HG02588 (cell line): ENCODE results near the gene NUFIP1.
"Not testable (repeated sequence)": the region's sequence is repeated elsewhere in the genome, so short reads cannot be mapped to it uniquely, and the experiment has no call there.

Experiments used
- ATAC-seq: cut with Tn5 transposase; IDR thresholded peaks from one replicate; pipeline ENCODE4 v1.9.1; 2021; ENCODE audit warnings: mild to moderate bottlenecking, moderate library complexity; ENCODE audit not compliant: unreplicated experiment

Gene NUFIP1

GRCh38 chr13:44989071-44989889, at the start of gene NUFIP1, which contains the start of gene GPALPP1:
NUFIP1 (minus strand) TSS chr13:44989471; CDS start chr13:44989436, 35 bp downstream.
GPALPP1 (plus strand) TSS chr13:44989538; CDS start chr13:44989655, 117 bp downstream.
- peak; percentile 98 for ATAC-seq

GRCh38 chr13:45036206-45036605, 46.9 kb upstream of the NUFIP1 start:
- ATAC-seq, result no peak

GRCh38 chr13:45034342-45034741, 45.1 kb upstream of the NUFIP1 start:
- no peak for ATAC-seq

DNA sequence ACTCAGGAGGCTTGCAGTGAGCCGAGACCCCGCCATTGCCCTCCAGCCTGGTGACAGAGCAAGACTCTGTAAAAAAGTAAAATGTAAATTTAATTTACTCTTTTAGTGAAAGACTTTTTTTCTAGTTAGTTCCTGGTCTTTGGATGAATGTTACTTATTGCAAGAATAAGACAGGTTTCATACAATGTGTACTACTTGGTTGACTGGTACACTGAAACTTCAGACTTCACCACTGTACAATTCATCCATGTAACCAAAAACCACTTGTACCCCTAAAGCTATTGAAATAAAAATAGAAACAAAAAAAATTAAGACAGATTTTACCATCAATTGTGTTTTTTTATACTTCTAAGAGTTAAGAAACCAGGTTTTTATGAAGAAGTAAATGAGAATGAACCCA, 35.6 kb upstream of the NUFIP1 start:
- no peak for ATAC-seq

DNA sequence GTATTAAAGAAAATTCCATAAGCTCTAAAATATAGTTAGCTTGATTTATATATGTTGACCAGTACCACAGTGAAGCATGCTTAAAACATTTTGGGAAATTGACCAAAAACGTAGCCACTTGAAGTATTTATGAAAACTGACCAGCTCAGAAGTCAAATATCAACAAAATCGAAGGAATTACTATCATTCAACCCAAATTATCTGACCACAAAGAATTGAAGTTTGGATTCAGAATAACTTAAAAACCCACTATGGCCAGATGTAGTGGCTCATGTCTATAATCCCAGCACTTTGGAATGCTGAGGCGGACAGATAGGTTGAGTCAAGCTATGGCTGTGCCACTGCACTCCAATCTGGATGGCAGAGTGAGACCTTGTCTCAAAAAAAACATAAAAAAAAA, 32.0 kb upstream of the NUFIP1 start:
- ATAC-seq, result no peak

- not testable (repeated sequence) for ATAC-seq
Observed at GRCh38 chr13:45019981-45020380, 30.7 kb upstream of the NUFIP1 start.

GRCh38 chr13:45016792-45017425, 27.6 kb upstream of the NUFIP1 start:
- no peak for ATAC-seq

DNA sequence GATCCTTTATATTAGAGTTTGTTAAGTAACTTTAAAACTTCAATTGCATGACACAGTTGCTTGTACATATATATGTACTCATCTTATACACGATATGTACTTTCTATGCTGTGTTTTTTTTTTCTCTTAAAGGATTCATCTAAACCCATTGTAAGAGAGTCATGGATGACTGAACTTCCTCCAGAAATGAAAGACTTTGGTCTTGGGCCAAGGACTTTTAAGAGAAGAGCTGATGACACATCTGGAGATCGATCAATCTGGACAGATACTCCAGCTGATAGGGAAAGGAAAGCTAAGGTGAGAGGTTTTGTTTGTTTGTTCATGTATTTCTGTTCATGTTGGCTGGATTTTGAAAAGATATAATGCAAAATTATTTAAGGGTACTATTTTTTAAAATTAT, 26.0 kb upstream of the NUFIP1 start:
- no peak for ATAC-seq

GRCh38 chr13:45011198-45011597, 21.9 kb upstream of the NUFIP1 start:
- ATAC-seq, result no peak

DNA sequence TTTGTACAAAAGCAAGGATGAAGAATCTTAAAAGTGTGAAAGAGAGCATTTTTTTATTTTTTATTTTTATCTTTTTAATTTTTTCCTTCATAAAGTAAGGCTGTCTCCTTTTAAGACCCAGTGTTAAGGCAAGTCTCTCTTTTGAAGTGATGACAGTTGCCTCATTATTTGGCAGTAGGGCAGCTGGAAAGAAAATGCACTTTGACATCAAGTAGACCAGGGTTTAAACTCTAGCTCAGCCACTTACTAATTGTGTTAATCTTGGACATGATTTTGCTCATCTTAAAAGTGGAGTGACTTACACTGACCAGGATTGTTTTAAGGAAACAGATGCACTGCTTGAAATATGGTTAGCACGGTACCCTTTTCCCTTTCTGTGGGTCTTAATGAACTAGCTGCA, 18.6 kb upstream of the NUFIP1 start:
- ATAC-seq, result no peak

- ATAC-seq, result no peak
Observed at GRCh38 chr13:45007225-45007624, 18.0 kb upstream of the NUFIP1 start.

- no peak for ATAC-seq
Observed at GRCh38 chr13:45004096-45004495, 14.8 kb upstream of the NUFIP1 start.

DNA sequence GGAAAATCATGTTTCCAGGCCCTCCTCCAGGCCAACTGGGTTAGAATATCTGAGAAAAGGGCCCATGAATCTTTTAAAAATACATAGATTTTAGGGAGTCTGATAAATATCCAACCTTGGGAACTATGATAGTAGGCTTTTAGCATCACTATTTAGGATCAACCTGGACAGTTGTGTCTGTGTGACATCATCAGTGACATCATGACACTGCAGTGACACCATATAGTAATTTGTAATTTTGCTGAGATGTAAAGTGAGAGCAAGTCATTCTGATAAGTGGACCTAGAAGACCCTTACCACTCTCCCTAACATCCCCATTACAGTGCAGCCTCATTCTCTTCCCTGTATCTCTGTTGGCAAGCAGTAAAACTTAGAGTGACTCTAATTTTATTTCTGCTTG, 14.1 kb upstream of the NUFIP1 start:
- ATAC-seq, result no peak

DNA sequence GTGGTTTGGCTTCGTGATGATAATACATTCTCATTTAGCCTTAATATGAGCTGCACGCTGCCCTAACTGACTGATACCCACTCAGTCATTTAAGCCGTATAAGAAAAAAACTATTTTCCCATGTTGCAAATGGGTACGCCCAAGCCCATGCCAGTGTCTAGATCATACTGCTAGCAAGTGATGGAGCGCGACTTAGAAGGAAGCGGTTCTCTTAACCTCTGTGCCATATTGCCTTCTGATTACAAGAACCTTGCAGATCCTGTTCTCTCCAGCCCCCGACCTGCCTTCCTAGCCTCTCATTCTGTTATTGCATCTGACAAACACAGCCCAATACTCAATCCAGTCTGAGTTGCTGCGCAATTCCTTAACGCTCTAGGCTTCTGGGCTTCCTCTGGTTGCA, 670 bp upstream of the NUFIP1 start:
- ATAC-seq, result peak; percentile 3

DNA sequence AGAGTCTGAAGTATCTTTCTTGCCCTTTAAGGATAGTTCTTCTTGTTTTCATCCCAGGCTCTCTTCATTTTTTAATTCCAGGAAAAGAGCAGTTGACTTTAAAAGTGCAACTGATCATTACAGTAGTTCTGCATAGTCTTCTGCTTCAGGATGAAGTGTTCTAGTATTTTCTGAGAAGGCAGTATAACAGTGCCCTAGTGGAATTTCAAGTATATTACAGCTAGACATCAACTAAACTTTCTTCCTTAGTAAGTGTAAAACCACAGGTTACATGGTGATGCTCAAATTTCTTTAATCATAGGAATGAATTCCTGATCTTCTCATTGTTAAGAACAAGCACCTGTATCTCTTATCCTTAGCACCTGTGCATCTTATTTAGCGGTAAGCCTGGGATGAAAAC, 10.9 kb downstream of the NUFIP1 start:
- ATAC-seq, result no peak

DNA sequence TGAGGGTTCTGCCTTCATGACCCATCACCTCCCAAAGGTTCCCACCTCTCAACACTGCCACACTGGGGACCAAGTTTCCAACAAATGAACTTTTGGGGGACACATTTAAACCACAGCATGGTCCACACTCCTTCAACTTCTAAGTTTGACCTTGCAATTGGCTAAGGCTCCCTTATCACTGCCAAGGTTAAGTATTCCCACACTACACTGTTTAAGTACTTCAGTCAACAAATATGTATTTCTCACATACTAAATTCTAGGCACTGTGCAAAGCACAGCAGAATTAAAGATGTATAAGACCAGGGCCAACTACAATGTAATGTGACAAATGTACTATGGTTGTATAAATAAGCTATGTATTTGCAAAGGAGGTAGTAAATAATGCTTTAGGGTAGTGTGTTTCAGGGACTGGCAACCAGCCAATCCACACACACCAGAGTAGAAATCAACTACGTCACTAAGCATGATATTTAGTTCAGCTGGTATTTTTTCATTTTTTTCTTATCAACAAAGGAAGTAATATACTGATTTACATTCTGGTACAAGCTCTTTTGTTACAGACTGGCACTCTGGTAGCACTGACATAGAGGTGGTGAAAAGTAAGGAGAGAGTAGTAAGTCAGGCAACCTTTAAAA, 12.2 kb downstream of the NUFIP1 start:
- no peak for ATAC-seq

DNA sequence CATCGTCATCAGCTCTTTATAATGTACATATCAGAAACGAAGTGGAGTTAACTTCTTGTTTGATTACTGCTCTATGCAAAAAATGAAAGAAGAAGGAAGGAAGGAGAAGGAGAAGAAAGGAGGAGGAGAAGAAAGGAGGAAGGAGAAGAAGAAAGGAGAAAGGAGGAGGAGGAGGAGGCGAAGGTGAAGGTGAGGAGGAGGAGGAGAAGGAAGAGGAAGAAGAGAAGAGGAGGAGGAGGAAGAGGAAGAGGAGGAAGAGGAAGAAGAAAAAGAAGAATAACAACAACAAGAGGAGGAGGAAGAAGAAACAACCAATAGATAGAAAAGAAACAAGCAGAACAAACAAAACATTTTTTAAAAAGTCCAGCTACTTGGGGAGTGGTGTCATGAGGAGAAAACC, 13.1 kb downstream of the NUFIP1 start:
- no peak for ATAC-seq

- ATAC-seq, result no peak
Observed at GRCh38 chr13:44974056-44974793, 15.0 kb downstream of the NUFIP1 start.

DNA sequence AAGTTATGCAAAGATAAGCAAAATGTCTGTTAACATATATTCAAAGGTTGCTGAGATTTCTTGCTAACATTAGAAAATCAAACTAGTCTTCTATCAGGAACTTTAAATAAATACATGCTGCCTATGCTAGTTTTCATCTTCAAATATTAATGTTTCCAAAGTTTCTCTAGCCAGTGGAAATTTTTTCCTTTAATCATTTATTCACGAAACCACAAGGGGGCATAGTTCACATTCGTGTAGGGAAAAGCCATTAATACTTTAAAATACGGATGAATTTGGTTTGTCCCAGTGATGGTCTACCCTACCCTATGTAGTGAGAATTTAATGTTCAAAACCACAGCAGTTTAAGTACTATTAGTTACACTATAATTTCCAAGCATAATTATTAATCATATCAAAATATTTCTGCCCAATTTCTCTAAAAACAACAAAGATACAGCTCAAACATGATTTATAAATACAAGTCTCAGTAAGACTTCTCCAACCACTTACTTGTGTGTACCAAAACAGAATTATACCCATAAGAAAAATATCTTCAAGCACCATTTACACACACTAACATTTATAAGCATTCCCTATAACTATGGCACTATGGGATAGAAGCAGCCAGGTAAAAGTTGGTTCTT, 16.2 kb downstream of the NUFIP1 start:
- ATAC-seq, result no peak

DNA sequence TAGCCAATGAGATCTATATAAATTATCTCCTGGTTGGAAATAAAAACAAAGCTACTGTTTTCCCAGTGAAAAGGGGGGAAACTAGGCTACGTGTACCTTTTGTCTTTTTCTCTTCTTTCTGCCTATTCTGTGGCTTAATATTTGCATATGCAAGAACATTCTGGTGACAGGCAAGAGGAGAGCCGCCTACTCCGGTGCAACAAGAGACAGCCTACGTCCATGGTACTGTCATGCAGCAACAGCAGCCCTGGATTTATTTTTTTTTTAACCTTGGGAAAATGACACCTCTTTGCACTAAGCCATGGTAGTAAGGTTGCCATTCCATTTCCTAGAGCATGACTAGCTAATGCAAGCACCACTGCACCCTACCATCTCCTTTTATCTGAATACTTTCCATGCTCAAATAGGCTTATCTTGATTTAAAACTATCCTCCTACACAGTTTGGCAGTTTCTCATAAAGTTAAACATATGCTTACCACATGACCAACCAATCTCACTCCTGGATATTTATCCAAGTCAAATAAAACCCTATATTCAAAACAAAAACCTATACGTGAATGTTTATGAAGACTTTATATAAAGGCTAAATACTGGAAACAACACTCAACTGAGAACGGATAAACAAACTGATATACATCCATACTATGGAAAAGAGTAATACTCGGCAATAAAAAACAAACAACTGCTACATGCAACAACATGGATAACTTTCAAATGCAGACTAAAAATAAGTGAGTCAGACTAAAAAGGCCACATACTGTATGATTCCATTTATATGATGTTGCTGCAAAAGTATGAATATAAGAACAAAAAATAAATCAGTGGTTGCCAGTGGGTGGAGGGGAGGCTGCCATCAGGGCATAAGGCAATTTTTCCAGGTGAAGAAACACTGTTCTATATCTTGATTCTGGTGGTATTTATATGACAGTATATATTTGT, 17.3 kb downstream of the NUFIP1 start:
- no peak for ATAC-seq
